NOMO-1 treated with dmso at 0.1 percent for 144 hours (cell line): ENCODE measurements around the gene MRPL21.
"Not testable (repeated sequence)": the region's sequence is repeated elsewhere in the genome, so short reads cannot be mapped to it uniquely, and the experiment has no call there.

Experiments used
- DNase-seq: peaks from one replicate; lab custom pipeline; 2025; ENCODE audit not compliant: unreplicated experiment; lab: John Stamatoyannopoulos, UW

The MRPL21 gene

DNA sequence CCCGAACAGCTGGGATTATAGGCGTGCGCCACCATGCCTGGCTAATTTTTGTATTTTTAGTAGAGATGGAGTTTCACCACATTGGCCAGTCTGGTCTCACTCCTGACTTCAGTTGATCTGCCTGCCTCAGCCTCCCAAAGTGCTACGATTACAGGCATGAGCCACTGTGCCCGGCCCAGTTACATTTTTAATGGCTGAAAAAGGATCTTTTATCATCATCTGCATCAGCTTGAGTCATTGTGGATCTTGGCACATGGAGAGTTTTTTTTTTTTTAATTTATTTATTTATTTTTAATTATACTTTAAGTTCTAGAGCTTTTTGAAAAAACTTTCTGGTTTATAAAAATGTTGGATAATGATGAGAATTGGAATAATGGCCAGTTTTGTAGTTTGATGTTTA lies 8.6 kb upstream of the MRPL21 start:
- no peak for DNase-seq

GRCh38 chr11:68911731-68912130 lies 8.1 kb upstream of the MRPL21 start:
- no peak for DNase-seq

DNA sequence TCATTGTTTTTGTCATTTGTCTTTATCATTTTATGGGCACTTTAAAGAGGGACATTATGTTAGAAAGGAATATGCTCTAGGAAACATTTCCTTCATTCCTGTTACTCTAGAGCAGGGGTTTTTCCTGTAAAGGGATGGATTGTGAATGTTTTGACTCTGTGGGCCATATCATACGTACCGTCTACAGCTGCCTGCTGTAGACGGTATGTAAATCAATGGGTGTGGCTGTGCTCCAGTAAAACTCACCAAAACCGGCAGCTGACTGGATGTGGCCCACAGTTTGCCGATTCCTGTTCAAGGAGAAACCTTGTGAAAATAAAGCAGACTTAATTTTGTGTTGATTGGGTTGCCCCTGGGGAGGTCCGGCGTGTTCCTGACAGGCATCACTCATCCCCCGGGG lies 7.3 kb upstream of the MRPL21 start:
- DNase-seq: no peak

DNA sequence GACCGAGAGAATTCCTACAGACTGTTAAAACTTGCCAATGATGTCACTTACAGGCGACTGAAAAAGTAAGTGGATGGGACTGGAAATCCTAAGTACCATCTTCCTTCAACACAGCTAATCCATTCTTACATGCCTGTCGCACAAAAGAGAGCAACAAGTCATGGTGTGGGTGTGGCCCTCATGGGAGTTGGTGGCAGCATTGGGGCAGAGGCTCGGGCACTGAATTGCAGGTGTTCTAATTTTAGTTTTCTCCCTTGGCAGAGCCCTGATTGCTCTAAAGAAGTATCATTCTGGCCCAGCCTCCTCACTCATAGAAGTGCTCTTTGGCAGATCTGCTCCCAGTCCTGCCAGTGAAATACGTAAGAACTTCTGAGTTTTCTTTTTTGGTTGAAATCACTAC lies 4.6 kb upstream of the MRPL21 start:
- DNase-seq: no peak

DNA sequence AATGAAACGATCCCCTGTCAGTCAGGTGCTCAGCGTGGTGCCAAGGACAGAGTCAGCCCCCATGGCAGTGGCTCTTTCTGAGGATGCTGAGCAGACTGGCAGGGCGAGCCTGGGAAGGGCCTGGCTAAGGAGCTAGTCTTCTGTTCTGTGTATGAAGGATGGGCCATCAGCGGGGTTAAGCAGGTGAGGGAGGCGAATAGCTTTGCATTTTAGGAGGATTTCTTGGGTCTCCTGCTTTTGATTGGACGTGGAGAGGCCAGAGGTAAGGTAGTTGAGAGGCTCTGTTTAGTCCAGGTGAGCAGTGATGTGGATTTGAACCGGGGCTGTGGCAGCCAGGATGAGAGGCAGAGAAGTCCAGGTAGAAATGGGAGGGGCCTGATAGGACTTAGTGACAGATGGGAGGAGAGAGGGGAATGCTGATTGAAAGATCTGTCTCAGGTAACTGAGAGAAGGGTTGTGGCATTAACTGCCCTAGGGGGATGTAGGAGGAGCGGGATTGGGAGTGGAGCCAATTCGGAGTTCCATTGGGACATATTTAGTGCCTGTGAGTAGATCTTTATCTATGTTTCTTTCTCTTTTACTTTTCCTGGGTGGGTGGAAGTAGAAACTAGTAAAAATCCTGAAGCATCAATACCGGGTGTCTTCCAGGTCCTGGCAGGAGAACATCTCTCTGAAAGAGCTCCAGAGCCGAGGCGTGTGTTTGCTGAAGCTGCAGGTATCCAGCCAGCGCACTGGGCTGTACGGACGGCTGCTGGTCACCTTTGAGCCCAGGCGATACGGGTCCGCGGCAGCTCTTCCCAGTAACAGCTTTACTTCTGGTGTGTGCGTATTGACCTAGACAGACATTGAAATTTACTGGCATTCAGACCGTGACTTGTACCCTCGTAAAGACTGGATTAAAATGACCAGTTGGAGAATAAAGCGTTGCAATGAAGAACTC lies 2.1 kb upstream of the MRPL21 start:
- DNase-seq: no peak

- DNase-seq: no peak
Observed at GRCh38 chr11:68904248-68904847, 716 bp upstream of the MRPL21 start.

GRCh38 chr11:68900835-68901381 lies 2.7 kb downstream of the MRPL21 start:
- DNase-seq: no peak

DNA sequence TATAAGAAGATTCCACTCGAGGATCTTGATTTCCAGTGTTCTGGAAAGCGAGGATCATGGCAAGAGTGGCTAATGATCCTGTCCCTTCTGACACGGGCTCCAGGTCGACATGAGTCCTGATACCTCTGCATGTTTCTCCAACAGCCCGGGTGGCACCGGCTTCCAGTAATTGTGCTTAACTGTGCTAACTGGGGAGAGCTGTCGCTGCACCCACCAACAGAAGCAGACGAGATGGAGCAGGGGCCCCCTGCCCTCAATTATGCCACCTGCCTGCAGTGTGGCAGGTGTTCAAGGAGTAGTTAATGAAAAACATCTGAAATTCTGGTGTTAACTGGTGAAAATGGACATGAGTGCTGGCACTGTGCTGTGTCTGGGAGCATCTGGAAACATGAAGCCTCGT lies 6.2 kb downstream of the MRPL21 start:
- DNase-seq: no peak

DNA sequence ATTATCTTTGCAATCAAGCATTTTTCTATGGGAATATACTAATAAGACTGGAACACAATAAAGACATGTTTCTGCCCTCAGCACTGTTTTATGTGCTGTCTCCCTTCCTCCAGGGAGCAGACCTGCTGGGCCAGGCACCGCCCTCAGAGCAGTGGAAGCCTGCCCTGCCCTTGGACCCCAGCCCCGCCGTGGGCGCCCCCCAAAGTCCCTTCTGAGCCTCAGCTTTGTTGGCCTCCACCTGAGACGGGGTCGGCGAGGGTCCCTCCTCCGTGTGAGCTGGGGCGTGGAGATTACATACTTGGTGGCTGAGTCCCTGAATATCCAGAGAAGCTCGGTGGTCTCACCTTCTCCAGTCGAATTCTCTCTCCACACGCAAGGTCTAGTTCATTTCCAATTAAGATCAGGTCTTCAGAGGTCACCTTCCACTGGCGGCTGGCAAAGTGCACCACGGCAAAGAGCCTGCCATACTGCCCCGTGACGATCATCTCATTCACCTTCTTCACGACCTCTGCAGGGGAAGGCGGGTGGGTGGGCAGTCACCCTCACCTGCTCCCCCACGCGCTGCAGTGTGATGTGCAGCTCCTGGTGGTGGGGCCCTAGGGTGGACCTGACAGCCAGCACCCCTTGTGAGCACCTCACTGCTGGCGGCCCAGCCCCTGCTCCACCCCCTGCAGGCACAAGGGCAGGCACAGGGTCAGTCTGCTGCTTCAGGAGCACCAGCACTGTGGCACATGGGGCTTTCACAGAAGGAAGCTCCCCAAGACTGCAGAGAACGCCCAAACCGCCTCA lies 7.3 kb downstream of the MRPL21 start:
- DNase-seq: no peak

GRCh38 chr11:68893282-68893681 lies 10.3 kb downstream of the MRPL21 start:
- no peak for DNase-seq

- no peak for DNase-seq
Observed at GRCh38 chr11:68892576-68892975, 11.1 kb downstream of the MRPL21 start.

GRCh38 chr11:68891351-68891948 lies 12.2 kb downstream of the MRPL21 start:
- DNase-seq: no peak

- no peak for DNase-seq
Observed at GRCh38 chr11:68890490-68891231, 13.0 kb downstream of the MRPL21 start.

GRCh38 chr11:68889948-68890446 lies 13.6 kb downstream of the MRPL21 start:
- DNase-seq: no peak

- DNase-seq: not testable (repeated sequence)
Observed at GRCh38 chr11:68884827-68885226, 18.8 kb downstream of the MRPL21 start.

DNA sequence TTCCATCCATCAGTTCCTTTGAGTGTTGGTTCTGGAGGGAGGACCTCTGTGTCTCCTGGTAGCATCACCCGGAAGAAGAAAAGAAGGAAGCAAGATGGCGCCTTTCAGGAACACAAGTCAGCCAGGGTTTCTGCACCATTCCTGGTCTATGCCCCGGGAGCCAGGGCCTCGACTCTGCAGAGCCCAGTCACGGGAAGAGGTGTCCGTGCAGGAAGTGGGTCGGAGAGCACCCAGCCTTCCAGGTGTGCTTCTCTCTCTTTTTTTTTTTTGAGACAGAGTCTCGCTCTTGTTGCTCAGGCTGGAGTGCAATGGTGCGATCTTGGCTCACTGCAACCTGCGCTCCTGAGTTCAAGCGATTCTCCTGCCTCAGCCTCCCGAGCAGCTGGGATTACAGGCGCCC lies 21.2 kb downstream of the MRPL21 start:
- DNase-seq: no peak

DNA sequence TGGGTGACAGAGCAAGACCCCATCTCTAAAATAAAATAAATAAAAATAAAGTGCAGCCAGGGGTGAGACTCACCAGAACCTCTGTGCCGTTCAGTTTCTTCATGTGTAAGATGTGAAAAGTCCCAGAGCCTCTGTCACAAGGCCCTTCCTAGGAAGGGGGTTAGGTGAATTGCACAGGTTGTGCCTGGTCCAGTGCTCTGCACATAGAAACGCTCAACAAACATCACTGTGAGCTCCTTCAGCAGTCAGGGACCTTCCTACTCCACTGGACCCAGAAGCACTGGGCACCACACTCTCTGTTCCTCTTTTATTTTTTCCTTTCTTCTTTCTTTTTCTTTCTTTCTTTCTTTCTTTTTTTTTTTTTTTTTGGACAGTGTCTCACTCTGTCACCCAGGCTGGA lies 22.3 kb downstream of the MRPL21 start:
- no peak for DNase-seq

DNA sequence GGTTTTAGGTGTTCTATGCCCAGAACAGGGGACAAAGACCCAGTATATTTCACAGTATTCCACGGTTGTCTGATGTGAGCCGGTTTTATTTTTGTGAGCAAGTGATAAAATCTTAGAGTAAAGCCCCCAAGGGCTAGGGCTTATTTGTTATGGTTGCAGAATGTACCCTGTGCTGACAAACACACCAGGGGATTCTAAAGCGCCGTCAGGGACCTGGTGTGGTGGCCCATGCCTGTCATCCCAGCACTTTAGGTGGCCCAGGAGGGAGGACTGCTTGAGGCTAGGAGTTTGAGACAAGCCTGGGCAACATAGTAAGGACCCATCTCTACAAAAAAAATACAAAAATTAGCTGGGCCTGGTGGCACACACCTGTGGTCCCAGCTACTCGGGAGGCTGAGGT lies 22.8 kb downstream of the MRPL21 start:
- DNase-seq: no peak

DNA sequence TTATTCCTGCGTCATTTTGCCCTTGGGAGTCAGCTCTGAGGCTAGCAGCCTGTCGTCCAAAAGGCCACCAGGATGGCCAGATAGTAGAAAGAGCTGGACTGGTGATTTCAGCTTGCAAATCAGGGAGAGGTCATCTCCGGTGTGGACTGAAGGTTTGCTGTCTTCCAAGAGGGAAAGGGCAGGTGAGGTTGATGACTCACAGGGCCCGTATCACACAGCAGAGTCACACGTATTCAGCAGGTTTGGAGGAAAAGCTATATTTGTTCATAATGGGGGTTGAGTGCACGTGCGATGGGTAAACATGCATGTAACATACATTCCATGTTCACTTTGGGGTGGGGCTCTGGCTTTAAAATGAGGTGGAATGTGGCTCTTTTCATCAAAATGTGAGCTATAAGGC lies 25.6 kb downstream of the MRPL21 start:
- no peak for DNase-seq
